Thoracic aorta (tissue), 2 donors: ENCODE measurements around the gene EHD4. TPM values are rescaled to one million over a fixed set of nuclear protein-coding genes. Genes with fewer than 3 reads are reported as not detected.

Experiments
- ATAC-seq: fragments of 150-250 bp; one replicate; pipeline ENCODE4 v1.8.0; 2017; ENCODE audit warnings: low read depth; ENCODE audit not compliant: insufficient number of reproducible peaks, low FRiP score
- DNase-seq: peaks from one replicate; pipeline ENCODE4 v3.0.0-alpha.2; 2020; ENCODE audit warnings: low spot score
- H3K27ac ChIP-seq, 2 donors: fragments of 200-600 bp; sonication (generic); 1 replicate in 1 of 2; 2 replicates in 1 of 2; pipeline ENCODE4 v1.5.1; 2016; ENCODE audit warnings: mild to moderate bottlenecking in 2 of 2, moderate library complexity in 2 of 2
- H3K27me3 ChIP-seq: fragments of 200-600 bp; sonication (generic); replicated peaks from 2 replicates; pipeline ENCODE4 v1.6.0; 2016; ENCODE audit warnings: mild to moderate bottlenecking; ENCODE audit not compliant: insufficient read depth
- H3K36me3 ChIP-seq: fragments of 200-600 bp; sonication (generic); one replicate; pipeline ENCODE4 v1.5.1; 2016
- H3K4me1 ChIP-seq, 2 donors: fragments of 200-600 bp; sonication (generic); 1 replicate in 1 of 2; 2 replicates in 1 of 2; pipeline versions ENCODE4 v1.5.1 to v1.6.0; 2016; ENCODE audit warnings: low read depth in 2 of 2, mild to moderate bottlenecking in 1 of 2; ENCODE audit not compliant: control insufficient read depth in 1 of 2
- H3K4me3 ChIP-seq: fragments of 200-600 bp; sonication (generic); 2 replicates; pipeline ENCODE4 v1.5.1; 2016; ENCODE audit warnings: mild to moderate bottlenecking
- H3K9me3 ChIP-seq: fragments of 200-600 bp; sonication (generic); 2 replicates; pipeline ENCODE4 v1.5.1; 2016
- CTCF ChIP-seq: fragments of 200-600 bp; sonication (generic); IDR thresholded peaks from one replicate; pipeline ENCODE4 v1.5.1; 2019; ENCODE audit warnings: antibody characterized with exemption
- total RNA-seq, 2 donors: library from RNA; depleted of rRNA; stranded (reverse); fragments of >200 nt; gene quantifications; one replicate each; pipeline versions ENCODE4 v1.1.0 to v1.2.3, GENCODE V29; 2016

EHD4 gene
- total RNA-seq, 2 donors from 2014 or later, result 43.6 to 48.1 TPM

- H3K4me1 ChIP-seq, result peaks cover 61 to 86% of the 10 kb centered on the region in 2 donors
- H3K36me3 ChIP-seq, result no peaks in the 10 kb centered on the region
- H3K4me3 ChIP-seq, result no peak overlapping the region
- no peaks in the 10 kb centered on the region for H3K27me3 ChIP-seq
- ATAC-seq (no peak), DNase-seq (no peak)
- H3K27ac ChIP-seq, result peak overlapping the region; percentile 72 to 85
- TF ChIP-seq CTCF, result no peak
- no peaks in the 10 kb centered on the region for H3K9me3 ChIP-seq
Observed at GRCh38 chr15:41928637-41929620, 43.4 kb downstream of the EHD4 start.

GRCh38 chr15:41928100-41928499 is 44.3 kb downstream of the EHD4 start:
- H3K4me1 ChIP-seq, result peaks cover 54 to 77% of the 10 kb centered on the region in 2 donors

GRCh38 chr15:41927536-41927935 is 44.8 kb downstream of the EHD4 start:
- no peaks in the 10 kb centered on the region for H3K27me3 ChIP-seq
- ATAC-seq (no peak), DNase-seq (no peak)

More at GRCh38 chr15:41928100-41928499, 44.3 kb downstream of the EHD4 start:
- H3K27ac ChIP-seq, result peak overlapping the region; percentile 72 to 85
- ATAC-seq (no peak), DNase-seq (no peak)
- no peaks in the 10 kb centered on the region for H3K27me3 ChIP-seq
- no peak for TF ChIP-seq CTCF
- no peaks in the 10 kb centered on the region for H3K9me3 ChIP-seq
- no peak overlapping the region for H3K4me3 ChIP-seq
- H3K36me3 ChIP-seq, result no peaks in the 10 kb centered on the region

GRCh38 chr15:41926185-41927056 is 45.9 kb downstream of the EHD4 start:
- DNase-seq (no peak), ATAC-seq (no peak)
- Histone ChIP-seq H3K27me3 (no peaks in the 10 kb centered on the region), H3K4me3 (no peak overlapping the region), H3K4me1 (peaks cover 50 to 69% of the 10 kb centered on the region in 2 donors), H3K36me3 (no peaks in the 10 kb centered on the region), H3K27ac (peak overlapping the region; percentile 41 to 50), H3K9me3 (no peaks in the 10 kb centered on the region)
- TF ChIP-seq CTCF, result no peak

More at GRCh38 chr15:41927536-41927935, 44.8 kb downstream of the EHD4 start:
- no peak for TF ChIP-seq CTCF
- Histone ChIP-seq H3K9me3 (no peaks in the 10 kb centered on the region), H3K4me3 (no peak overlapping the region), H3K36me3 (no peaks in the 10 kb centered on the region), H3K27ac (peak overlapping the region in 1 of 2 donors; percentile 85), H3K4me1 (peaks cover 49 to 72% of the 10 kb centered on the region in 2 donors)
